Right atrium auricular region (tissue), 2 donors: Measurements from ENCODE around the gene RNF146. TPM values are rescaled to one million over a fixed set of nuclear protein-coding genes. Genes with fewer than 3 reads are reported as not detected.

Source experiments
- DNase-seq: peaks from one replicate; pipeline ENCODE4 v3.0.0-alpha.2; 2019; ENCODE audit warnings: low spot score
- H3K27ac ChIP-seq, 2 donors: fragments of 200-600 bp; sonication (generic); 1 replicate in 1 of 2; 2 replicates in 1 of 2; pipeline ENCODE4 v1.5.1; 2016 to 2019
- H3K27me3 ChIP-seq, 2 donors: fragments of 200-600 bp; sonication (generic); one replicate each; pipeline versions ENCODE4 v1.5.1 to v1.6.0; 2017 to 2019
- H3K36me3 ChIP-seq: fragments of 200-600 bp; sonication (generic); one replicate; pipeline ENCODE4 v1.5.1; 2016
- H3K4me1 ChIP-seq, 2 donors: fragments of 200-600 bp; sonication (generic); one replicate each; pipeline versions ENCODE4 v1.5.1 to v1.6.0; 2017 to 2019
- H3K4me3 ChIP-seq, 2 donors: fragments of 200-600 bp; sonication (generic); 1 replicate in 1 of 2; 2 replicates in 1 of 2; pipeline ENCODE4 v1.5.1; 2017 to 2019; ENCODE audit warnings: mild to moderate bottlenecking in 1 of 2, moderate library complexity in 1 of 2
- H3K9me3 ChIP-seq, 2 donors: fragments of 200-600 bp; sonication (generic); one replicate each; pipeline ENCODE4 v1.5.1; 2019
- total RNA-seq, 2 donors: library from RNA; depleted of rRNA; stranded (reverse); fragments of >200 nt; gene quantifications; one replicate each; pipeline ENCODE4 v1.1.0, GENCODE V29; 2016
- TF ChIP-seq, protein P1 (sequence below), 2 donors: fragments of 200-600 bp; sonication (generic); IDR thresholded peaks; one replicate each; pipeline ENCODE4 v1.5.1; 2019; ENCODE audit warnings: antibody characterized with exemption in 2 of 2

The RNF146 gene
- total RNA-seq, 2 donors from 2014 or later: 41.3 to 44.8 TPM

DNA sequence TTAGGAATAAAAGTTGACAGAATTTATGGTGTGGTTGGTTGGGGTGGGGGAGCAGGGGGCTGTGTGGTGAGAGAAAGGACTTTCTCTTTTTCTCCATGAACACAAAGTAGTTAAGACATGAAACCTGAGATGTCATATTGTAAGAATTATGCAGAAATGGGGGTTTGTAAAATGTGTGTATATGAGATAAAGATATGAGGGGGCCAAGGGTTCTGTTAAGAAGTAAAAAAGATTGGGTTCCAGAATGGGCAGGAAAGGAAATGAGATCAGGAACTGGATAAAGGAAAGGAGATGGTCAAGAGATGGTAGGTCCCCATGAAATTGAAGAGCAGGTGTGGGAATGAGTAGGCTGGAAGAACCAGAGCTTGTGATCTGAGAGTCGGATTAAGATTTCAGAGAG is 9.7 kb downstream of the RNF146 start:
- no peak for DNase-seq
- Histone ChIP-seq H3K27ac (no peak overlapping the region), H3K27me3 (no peaks in the 10 kb centered on the region), H3K4me1 (peaks cover 0 to 41% of the 10 kb centered on the region in 2 donors), H3K9me3 (no peaks in the 10 kb centered on the region), H3K4me3 (no peak overlapping the region), H3K36me3 (peaks cover 3% of the 10 kb centered on the region)
- TF ChIP-seq, protein P1, sequence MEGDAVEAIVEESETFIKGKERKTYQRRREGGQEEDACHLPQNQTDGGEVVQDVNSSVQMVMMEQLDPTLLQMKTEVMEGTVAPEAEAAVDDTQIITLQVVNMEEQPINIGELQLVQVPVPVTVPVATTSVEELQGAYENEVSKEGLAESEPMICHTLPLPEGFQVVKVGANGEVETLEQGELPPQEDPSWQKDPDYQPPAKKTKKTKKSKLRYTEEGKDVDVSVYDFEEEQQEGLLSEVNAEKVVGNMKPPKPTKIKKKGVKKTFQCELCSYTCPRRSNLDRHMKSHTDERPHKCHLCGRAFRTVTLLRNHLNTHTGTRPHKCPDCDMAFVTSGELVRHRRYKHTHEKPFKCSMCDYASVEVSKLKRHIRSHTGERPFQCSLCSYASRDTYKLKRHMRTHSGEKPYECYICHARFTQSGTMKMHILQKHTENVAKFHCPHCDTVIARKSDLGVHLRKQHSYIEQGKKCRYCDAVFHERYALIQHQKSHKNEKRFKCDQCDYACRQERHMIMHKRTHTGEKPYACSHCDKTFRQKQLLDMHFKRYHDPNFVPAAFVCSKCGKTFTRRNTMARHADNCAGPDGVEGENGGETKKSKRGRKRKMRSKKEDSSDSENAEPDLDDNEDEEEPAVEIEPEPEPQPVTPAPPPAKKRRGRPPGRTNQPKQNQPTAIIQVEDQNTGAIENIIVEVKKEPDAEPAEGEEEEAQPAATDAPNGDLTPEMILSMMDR (IDR thresholded peaks at IDR 0.05): no peak

DNA sequence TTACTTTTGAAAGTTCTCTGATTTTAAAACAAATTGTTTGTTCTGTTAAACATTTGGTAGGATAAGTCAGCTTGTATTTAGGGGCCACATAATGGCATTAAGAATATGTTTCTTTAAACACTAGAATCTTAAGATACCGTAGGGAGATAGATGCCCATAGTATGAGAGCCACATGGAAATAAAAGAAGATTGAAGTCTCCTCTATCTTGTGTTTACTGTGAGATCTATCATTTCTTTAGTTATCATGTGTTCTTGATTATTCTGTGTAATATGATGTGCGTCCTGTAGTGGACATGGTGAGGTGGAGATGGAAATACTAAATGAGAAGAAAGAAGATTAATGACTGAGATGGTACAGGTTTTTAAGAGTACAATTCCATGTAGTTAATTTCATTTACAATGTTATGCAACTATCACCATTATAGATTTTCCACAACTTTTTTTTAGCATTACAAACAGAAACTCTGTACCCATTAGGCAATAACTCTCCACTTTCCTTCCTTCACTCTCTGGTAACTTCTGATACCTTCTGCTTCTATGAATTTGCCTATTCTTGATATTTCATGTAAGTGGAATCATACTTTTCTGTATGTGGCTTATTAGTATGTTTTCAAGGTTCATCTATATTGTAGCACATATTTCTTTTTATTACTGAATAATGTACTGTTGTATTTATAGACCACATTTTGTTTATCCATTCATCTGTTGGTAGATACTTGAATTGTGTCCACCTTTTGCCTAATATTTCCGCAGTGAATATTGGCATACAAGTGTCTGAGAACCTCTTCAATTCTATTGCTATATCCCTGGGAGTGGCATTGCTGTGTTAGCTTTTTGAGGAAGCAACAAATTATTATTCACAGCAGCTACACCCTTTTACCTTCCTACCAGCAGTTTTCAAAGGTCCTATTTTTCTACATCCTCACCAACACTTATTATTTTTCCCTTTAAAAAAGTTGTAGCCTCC is 11.5 kb downstream of the RNF146 start:
- Histone ChIP-seq H3K4me1 (peaks cover 0 to 31% of the 10 kb centered on the region in 2 donors), H3K27me3 (no peaks in the 10 kb centered on the region), H3K4me3 (no peak overlapping the region), H3K27ac (no peak overlapping the region), H3K36me3 (peaks cover 20% of the 10 kb centered on the region), H3K9me3 (no peaks in the 10 kb centered on the region)
- no peak for DNase-seq
- TF ChIP-seq, protein P1 (IDR thresholded peaks at IDR 0.05): no peak

DNA sequence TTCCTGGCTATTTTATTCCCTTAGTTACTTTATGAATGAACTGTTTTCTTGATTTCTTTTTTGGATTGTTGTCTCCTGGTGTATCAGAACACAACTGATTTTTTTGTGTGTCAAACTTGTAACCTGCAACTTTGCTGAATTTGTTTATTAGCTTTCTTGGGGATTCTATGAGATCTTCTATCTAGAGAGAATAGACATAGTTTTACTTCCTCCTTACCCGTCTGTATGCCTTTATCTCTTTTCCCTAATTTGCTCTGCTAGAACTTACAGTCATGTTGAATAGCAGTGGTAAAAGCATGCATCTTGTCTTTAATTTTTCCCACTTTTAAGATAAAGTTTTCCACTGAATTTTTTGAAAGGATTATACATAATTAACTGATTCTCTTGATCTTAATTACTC is 13.2 kb downstream of the RNF146 start:
- DNase-seq: no peak
- Histone ChIP-seq H3K9me3 (no peaks in the 10 kb centered on the region), H3K36me3 (peaks cover 26% of the 10 kb centered on the region), H3K27me3 (no peaks in the 10 kb centered on the region), H3K27ac (no peak overlapping the region), H3K4me1 (peaks cover 0 to 26% of the 10 kb centered on the region in 2 donors), H3K4me3 (no peak overlapping the region)
- TF ChIP-seq, protein P1 (IDR thresholded peaks at IDR 0.05): no peak

DNA sequence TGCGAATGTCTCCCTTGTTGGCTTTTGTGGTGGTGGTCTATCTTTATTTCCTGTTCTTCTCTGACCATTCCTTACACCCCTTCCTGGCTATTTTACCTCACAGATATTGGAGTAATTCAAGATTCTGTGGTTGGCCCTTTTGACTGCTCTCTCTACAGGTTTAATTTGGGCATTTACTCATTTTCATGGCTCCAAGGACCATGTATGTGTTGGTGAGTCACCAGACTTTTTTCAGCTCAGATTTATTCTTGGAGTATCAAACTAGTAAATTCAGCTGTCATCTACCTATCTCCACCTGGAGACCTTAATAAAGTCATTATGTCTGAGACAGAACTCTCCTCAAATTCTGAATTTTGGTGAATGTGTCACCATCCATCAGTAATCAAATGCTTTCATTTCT is 15.5 kb downstream of the RNF146 start:
- Histone ChIP-seq H3K4me1 (peaks cover 0 to 11% of the 10 kb centered on the region in 2 donors), H3K9me3 (no peaks in the 10 kb centered on the region), H3K27ac (no peak overlapping the region), H3K36me3 (peaks cover 46% of the 10 kb centered on the region), H3K4me3 (no peak overlapping the region), H3K27me3 (no peaks in the 10 kb centered on the region)
- TF ChIP-seq, protein P1 (IDR thresholded peaks at IDR 0.05): no peak
- DNase-seq: no peak

DNA sequence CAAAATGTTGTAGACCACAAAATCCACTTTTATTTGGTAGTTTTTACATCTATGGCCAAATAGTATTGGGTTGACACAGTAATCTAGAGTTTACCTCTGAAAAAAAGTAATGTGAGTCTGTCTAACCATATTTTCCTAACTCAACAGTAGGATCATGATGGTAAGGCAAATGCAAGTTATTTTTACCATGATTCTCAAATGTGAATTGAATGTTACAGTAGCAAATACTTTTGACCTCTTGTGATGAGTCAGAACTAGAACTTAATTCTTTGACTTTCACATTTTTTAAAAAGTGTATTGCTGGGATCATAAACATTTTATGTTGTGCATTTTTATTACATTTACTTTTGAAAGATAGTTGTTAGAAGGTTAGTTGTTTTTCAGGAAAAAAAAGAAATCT is 22.0 kb downstream of the RNF146 start:
- TF ChIP-seq, protein P1 (IDR thresholded peaks at IDR 0.05): no peak
- H3K4me1 ChIP-seq: peaks cover 0 to 37% of the 10 kb centered on the region in 2 donors
- DNase-seq: no peak
- H3K9me3 ChIP-seq: no peaks in the 10 kb centered on the region
- H3K36me3 ChIP-seq: peaks cover 36% of the 10 kb centered on the region
- no peak overlapping the region for H3K27ac ChIP-seq
- H3K27me3 ChIP-seq: no peaks in the 10 kb centered on the region
- no peak overlapping the region for H3K4me3 ChIP-seq
